NCI-H128 (cell line): ENCODE results near the gene ZCCHC17.
"Not testable (repeated sequence)": the region's sequence is repeated elsewhere in the genome, so short reads cannot be mapped to it uniquely, and the experiment has no call there.

Source experiments
- DNase-seq: peaks from one replicate; lab custom pipeline; 2025; ENCODE audit not compliant: unreplicated experiment; lab: John Stamatoyannopoulos, UW

The ZCCHC17 gene, protein sequence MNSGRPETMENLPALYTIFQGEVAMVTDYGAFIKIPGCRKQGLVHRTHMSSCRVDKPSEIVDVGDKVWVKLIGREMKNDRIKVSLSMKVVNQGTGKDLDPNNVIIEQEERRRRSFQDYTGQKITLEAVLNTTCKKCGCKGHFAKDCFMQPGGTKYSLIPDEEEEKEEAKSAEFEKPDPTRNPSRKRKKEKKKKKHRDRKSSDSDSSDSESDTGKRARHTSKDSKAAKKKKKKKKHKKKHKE

DNA sequence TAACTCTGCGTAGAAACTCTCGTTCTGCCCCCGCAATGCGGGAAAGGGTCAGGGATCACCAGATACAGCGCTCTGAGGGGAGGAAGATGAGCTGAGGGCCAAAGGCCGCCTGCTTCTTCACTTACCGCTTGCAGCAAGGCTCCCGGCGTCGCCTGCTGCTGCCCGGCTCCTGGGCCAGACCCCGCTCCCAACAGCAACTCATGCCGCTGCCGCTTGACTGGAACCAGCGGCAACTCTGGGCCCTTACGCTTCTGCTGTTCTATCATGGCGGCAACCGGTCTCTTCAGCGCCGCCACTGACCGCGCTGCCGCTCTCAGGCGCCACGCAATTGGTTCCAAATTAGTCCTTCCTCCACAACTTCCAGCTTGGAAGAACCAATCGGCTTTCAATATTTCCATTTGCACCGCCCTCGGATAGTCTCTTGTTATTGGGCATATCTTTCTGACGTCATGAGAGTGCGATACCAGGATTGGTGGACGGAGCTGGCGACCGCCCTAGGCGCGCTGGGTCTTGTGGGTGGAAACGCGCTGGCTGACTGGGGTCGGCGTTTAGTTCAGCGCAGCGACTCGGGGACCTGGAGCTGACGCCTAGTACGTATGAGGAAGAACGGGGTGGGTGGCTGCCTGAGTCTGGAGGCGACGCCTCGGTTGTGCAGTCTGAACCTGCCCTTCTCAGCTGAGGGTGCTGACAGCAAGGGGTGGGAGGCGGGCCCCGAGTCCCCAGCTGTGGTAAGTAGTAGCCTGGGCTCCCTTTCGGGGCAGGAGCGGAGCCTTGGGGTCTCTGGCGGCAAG, at the start of gene ZCCHC17, which contains the start of gene SNRNP40:
Gene ZCCHC17, plus strand, starts transcription at position 547 of the 791 bp plus-strand sequence. CDS start 13,067 bp downstream, outside the sequence.
Gene SNRNP40, minus strand, starts transcription at position 303 of the 791 bp plus-strand sequence. Its CDS starts 37 bp downstream, at position 266.
- peak; percentile 100 for DNase-seq

DNA sequence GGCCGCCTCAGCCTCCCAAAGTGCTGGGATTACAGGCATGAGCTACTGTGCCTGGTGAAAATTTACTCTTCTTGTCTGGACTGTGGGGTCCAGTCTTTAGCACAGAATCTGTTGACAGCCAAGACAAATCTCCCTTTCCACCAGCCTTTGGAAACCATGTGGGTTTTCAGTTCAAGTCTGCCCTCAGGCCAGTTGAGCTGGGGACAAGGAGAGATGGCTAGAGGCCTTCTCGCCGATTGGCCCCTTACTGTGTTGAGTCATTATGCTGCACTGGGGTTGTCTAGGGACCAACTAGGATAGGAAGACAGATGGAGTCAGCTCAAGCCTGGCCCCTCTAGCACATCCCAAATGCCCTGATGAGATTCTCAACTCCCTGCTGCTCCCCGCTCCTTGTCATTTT, 48.6 kb upstream of the ZCCHC17 start:
- DNase-seq: no peak

- no peak for DNase-seq
Measured at GRCh38 chr1:31249854-31250253, 47.0 kb upstream of the ZCCHC17 start.

DNA sequence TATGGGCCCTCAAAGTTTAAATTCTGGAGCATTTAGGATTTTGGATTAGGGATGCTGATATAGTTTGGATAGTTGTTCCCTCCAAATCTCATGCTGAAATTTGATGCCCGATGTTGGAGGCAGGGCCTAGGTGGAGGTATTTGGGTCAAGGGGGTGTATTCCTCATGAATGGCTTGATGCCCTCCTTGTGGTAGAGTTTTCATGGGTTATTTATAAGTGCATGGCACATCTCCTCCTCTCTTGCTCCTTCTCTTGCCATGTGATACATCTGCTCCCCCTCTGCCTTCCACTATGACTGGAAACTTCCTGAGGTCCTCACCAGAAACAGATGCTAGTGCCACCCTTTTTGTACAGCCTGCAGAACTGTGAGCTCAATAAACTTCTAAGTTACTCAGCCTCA, 39.6 kb upstream of the ZCCHC17 start:
- DNase-seq: no peak

DNA sequence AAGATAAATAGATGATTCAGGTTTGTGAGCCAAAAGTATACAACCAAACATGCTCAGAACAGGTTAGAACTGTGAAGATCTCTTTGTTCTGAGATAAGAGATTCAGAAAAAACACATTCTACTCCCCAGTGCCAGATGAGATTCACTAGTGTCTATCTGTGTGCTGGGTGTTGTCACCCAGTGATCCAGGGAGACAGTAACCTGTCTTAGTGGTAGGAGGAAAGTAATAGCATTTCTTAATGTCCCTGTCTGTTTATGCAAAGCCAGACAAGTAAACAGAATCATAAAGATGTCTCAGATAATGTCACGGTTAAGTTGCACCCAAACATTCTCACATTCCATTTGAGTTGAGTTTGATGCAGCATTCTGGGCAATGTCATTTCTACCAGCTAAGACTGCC, 38.3 kb upstream of the ZCCHC17 start:
- no peak for DNase-seq

GRCh38 chr1:31259746-31260145, 37.1 kb upstream of the ZCCHC17 start:
- no peak for DNase-seq

- DNase-seq: no peak
Measured at GRCh38 chr1:31261916-31262315, 34.9 kb upstream of the ZCCHC17 start.

- not testable (repeated sequence) for DNase-seq
Measured at GRCh38 chr1:31262393-31262792, 34.4 kb upstream of the ZCCHC17 start.

DNA sequence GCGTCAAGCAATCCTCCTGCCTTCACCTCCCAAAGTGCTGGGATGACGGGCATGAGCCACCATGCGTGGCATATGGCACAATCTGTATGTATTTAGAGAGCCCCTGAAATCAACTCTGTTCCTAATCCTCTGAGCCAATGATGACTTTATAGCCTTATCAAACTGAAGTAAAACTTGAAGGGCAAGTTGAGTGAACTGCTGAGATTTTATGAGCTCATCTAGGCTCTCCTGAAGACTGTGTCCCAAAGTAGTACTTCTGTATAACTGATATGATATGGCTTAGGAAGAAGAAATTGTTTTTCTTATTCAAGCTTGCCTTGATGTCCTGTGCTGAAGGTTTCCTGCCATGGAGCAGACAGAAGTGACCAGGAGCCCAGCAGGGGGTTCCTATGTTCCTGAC, 33.4 kb upstream of the ZCCHC17 start:
- DNase-seq: no peak

DNA sequence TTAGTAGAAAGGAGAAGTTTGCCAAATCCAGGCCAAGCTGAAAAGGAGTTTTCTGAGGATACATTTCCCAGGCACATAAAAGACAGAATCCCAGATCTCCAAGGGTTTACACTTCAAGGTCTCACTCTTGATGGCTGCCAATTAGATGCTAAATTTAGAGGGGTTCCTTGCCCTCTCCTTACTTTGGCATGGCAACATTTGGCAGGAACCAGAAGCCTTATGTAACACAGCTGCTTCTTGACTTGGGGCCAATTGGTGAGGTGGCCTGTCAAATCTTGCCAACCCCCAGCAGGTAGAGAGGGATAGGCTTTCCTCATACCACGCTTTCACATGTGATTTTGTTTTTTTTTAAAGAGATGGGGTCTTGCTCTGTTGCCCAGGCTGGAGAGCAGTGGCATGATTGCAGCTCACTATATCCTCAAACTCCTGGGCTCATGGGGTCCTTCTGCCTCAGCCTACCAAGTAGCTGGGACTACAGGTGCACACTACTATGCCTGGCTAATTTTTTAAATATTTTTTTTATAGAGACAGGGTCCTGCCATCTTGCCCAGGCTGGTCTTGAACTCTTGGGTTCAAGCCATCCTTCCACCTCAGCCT, 31.9 kb upstream of the ZCCHC17 start:
- no peak for DNase-seq

GRCh38 chr1:31266547-31266946, 30.3 kb upstream of the ZCCHC17 start:
- DNase-seq: no peak

- no peak for DNase-seq
Measured at GRCh38 chr1:31272369-31272768, 24.5 kb upstream of the ZCCHC17 start.

DNA sequence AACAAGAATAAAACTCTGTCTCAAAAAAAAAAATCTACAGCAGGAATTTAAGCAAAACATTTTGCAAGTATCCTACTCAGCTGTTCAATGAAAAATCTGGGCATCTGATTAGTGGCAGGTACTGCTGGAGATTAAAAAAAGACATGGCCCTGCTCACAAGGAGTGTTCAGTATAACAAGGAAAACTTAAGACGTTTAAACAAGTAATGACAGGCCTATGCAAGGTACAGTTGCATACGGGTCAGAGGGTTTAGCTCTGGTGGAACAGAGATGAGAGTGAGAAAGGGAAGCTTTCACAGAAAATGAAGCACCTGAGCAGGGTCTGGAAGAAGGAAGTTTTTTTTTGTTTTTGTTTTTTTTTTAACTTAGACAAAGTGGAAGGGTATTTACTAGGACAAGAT, 23.2 kb upstream of the ZCCHC17 start:
- DNase-seq: no peak

DNA sequence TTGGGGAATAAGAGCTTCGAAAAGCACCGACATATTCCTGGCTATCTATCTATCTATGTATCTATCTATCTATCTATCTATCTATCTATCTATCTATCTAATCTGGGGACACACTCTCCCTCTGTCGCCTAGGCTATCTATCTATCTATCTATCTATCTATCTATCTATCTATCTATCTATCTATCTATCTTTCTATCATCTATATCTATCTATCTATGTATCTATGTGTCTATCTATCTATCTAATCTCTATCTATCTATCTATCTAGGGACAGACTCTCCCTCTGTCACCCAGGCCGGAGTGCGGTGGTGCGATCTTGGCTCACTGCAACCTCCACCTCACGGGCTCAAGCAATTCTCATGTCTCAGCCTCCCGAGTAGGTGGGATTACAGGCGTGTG, 14.4 kb upstream of the ZCCHC17 start:
- DNase-seq: not testable (repeated sequence)

DNA sequence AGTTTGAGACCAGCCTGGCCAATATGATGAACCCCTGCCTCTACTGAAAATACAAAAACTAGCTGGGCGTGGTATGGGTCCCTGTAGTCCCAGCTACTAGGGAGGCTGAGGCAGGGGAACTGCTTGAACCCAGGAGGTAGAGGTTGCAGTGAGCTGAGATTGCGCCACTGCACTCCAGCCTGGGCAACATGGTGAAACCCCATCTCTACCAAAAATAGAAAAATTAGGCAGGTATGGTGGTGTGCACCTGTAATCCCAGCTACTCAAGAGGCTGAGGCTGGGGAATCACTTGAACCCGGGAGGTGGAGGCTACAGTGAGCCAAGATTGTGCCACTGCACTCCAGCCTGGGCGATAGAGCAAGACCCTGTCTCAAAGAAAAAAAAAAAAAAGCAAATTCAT, 9.0 kb upstream of the ZCCHC17 start:
- not testable (repeated sequence) for DNase-seq

GRCh38 chr1:31289021-31289420, 7.8 kb upstream of the ZCCHC17 start:
- DNase-seq: no peak

- no peak for DNase-seq
Measured at GRCh38 chr1:31295874-31296485, 852 bp upstream of the ZCCHC17 start.

GRCh38 chr1:31297277-31298247, 730 bp downstream of the ZCCHC17 start:
- DNase-seq: no peak

DNA sequence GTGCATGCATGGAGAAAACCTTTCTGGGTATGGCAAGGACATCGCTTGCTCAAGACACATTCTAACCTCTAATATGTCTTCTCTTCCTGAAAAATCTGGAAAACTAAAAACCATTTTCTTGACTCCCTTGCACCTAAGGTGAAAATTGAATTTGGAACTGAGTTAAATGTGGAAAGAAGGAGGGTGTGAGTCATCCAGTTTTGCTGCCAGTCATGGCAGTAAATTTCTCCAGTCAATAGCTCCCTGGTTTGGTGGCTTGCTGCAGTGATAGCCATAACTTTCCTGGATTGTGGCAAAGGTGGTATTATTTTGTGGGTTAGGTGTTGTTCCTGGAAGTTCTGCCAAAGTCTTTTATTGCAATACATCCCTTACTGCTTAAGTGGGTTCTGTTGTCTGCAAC, 2.5 kb downstream of the ZCCHC17 start:
- no peak for DNase-seq

GRCh38 chr1:31300193-31300592, 3.4 kb downstream of the ZCCHC17 start:
- DNase-seq: no peak
